Measurements from ENCODE around the gene PIGX. TPM values are rescaled to one million over a fixed set of nuclear protein-coding genes. Genes with fewer than 3 reads are reported as not detected.

Gene PIGX
- total RNA-seq, 1 donor from 2014 or later: 37.8 TPM

- TF ChIP-seq CTCF (conservative IDR thresholded peaks at IDR 0.05): no peak
- no peaks in the 10 kb centered on the region for H3K36me3 Mint-ChIP-seq (ENCODE audit: low read depth)
- H3K27me3 Mint-ChIP-seq (ENCODE audit: low read depth): no peaks in the 10 kb centered on the region
- H3K4me1 Mint-ChIP-seq: peaks cover 35% of the 10 kb centered on the region
- H3K9me3 Mint-ChIP-seq: no peaks in the 10 kb centered on the region
- no peak for DNase-seq (ENCODE audit: low read depth, low spot score)
- H3K4me3 Mint-ChIP-seq: peak overlapping the region; percentile 7
- H3K27ac Mint-ChIP-seq (ENCODE audit: unreplicated experiment): peak overlapping the region; percentile 97
Measured at GRCh38 chr3:196670339-196670738, 41.8 kb upstream of the PIGX start.

- no peaks in the 10 kb centered on the region for H3K9me3 Mint-ChIP-seq
- no peaks in the 10 kb centered on the region for H3K27me3 Mint-ChIP-seq (ENCODE audit: low read depth)
- TF ChIP-seq CTCF (conservative IDR thresholded peaks at IDR 0.05): no peak
- no peak overlapping the region for H3K27ac Mint-ChIP-seq (ENCODE audit: unreplicated experiment)
- no peak for DNase-seq (ENCODE audit: low read depth, low spot score)
- no peaks in the 10 kb centered on the region for H3K36me3 Mint-ChIP-seq (ENCODE audit: low read depth)
- no peak overlapping the region for H3K4me3 Mint-ChIP-seq
- H3K4me1 Mint-ChIP-seq: peaks cover 18% of the 10 kb centered on the region
Measured at GRCh38 chr3:196673632-196674031, 38.5 kb upstream of the PIGX start.

DNA sequence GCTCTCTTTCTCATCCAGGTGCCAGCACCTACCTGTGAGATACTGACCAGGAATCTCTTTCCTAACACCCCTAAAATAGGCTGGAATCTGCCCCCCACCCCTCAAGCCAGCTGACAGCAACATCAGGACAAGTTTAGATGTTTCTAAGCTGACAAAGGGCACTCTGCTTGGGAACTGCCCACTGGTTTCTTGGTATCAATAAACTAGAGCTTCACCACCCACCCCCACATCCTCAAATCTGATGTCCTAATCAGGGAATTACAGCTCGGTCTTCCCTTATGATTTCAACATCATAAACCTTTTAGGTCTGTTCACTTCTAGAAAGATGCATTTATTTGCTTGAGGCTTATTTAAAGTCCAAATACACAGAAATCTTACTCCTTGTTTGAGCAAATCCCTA lies 34.8 kb upstream of the PIGX start:
- no peak for TF ChIP-seq CTCF (conservative IDR thresholded peaks at IDR 0.05)
- no peaks in the 10 kb centered on the region for H3K9me3 Mint-ChIP-seq
- H3K4me1 Mint-ChIP-seq: no peaks in the 10 kb centered on the region
- no peaks in the 10 kb centered on the region for H3K36me3 Mint-ChIP-seq (ENCODE audit: low read depth)
- no peaks in the 10 kb centered on the region for H3K27me3 Mint-ChIP-seq (ENCODE audit: low read depth)
- H3K27ac Mint-ChIP-seq (ENCODE audit: unreplicated experiment): no peak overlapping the region
- no peak overlapping the region for H3K4me3 Mint-ChIP-seq
- no peak for DNase-seq (ENCODE audit: low read depth, low spot score)

DNA sequence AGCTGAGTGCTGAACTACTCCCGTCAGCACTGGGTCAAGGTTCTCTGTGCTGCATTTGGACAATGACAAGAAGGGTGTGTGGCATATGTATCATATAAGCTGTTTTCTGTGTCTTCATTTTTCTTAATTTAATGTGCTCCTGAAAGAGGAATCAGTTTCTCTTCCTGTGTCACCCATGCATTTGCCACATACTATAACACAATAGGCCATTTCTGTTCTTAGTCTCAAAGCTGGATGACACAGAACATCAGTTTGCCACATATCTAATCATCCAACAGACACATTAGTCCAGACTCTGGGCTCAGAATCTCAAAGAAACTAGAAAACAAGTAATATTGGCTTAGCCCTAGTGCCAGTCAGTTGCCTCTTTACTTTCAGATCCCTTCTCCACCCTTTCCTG lies 34.2 kb upstream of the PIGX start:
- no peak overlapping the region for H3K4me3 Mint-ChIP-seq
- no peaks in the 10 kb centered on the region for H3K36me3 Mint-ChIP-seq (ENCODE audit: low read depth)
- no peak for TF ChIP-seq CTCF (conservative IDR thresholded peaks at IDR 0.05)
- DNase-seq (ENCODE audit: low read depth, low spot score): no peak
- H3K27ac Mint-ChIP-seq (ENCODE audit: unreplicated experiment): no peak overlapping the region
- no peaks in the 10 kb centered on the region for H3K27me3 Mint-ChIP-seq (ENCODE audit: low read depth)
- H3K4me1 Mint-ChIP-seq: no peaks in the 10 kb centered on the region
- H3K9me3 Mint-ChIP-seq: no peaks in the 10 kb centered on the region

DNA sequence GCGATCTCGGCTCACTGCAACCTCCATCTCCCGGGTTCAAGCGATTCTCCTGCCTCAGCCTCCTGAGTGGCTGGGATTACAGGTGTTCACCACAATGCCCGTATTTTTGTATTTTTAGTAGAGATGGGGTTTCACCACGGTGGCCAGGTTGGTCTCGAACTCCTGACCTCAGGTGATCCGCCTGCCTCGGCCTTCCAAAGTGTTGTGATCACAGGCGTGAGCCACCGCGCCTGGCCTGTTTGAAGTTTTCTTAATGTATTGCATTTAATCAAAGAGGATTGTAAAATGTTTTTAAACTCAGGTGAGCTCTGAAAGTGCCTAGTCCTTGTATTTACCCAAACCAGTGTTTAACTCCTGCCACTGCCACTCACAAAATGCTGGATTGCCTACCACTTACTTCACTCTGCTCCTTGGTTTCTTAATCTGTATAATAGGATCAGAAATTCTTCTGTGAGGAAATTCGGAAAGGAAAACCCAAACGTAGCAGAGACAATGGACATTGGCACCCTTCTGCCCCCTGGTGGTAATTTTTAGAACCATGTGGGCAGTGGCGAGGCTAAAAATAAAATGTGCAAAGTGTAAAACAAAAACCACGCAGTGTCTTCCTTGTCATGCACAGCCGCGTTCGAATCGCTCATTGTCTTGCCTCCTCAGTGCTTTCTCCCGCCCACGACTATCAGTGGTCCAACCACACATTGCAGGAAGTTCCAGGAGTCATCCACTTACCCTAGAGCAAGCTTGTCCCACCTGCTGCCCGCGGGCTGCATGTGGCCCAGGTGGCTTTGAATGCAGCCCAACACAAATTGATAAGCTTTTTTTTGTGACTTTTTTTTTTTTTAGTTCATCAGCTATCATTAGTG lies 27.4 kb upstream of the PIGX start:
- no peak overlapping the region for H3K4me3 Mint-ChIP-seq
- peaks cover 8% of the 10 kb centered on the region for H3K4me1 Mint-ChIP-seq
- H3K27ac Mint-ChIP-seq (ENCODE audit: unreplicated experiment): peak overlapping the region; percentile 57
- no peaks in the 10 kb centered on the region for H3K36me3 Mint-ChIP-seq (ENCODE audit: low read depth)
- peak; percentile 95 for TF ChIP-seq CTCF (conservative IDR thresholded peaks at IDR 0.05)
- no peaks in the 10 kb centered on the region for H3K27me3 Mint-ChIP-seq (ENCODE audit: low read depth)
- peak; percentile 74 for DNase-seq (ENCODE audit: low read depth, low spot score)
- H3K9me3 Mint-ChIP-seq: no peaks in the 10 kb centered on the region
